ENCODE measurements around the gene ADD3. TPM values are rescaled to one million over a fixed set of nuclear protein-coding genes. Genes with fewer than 3 reads are reported as not detected.

The ADD3 gene
- total and polyA plus RNA-seq, 2 of the 13 experiments (the other 11 are each of a cell fraction or from before 2014, with no cell fraction given) = 44.7 to 57.5 TPM

- H3K36me3 ChIP-seq (replicated peaks in 1 of 2; ENCODE audit: control insufficient read depth in 1 of 2, insufficient read depth in 2 of 2, low read length in 2 of 2) = no peaks in the 10 kb centered on the region
- no peak for ATAC-seq
- no peak for DNase-seq (ENCODE audit: low spot score)
- in situ Hi-C loops (cut with HindIII; ENCODE audit: extremely low pct_ligation_motif_present, low pct_unique_long_range_greater_than_20kb) = no loop called here
- peaks cover 3 to 18% of the 10 kb centered on the region in 2 experiments; a peak in 2 of 5 replicates for H3K27me3 ChIP-seq (ENCODE audit: control insufficient read depth in 1 of 2, insufficient read depth in 2 of 2, low read length in 2 of 2)
- H3K9ac ChIP-seq (ENCODE audit: insufficient read depth, low read depth, low read length) = no peak overlapping the region
- 39% methylated on average over 10 of the region's 11 CpGs for WGBS (ENCODE audit: low lambda C conversion rate)
- H3K27ac ChIP-seq (ENCODE audit: extremely low read length, insufficient read depth, low read length) = no peak overlapping the region
- no peak overlapping the region for H2AFZ ChIP-seq (ENCODE audit: low read length)
- BruUV-seq (replicated peaks) = no TSS peak
- H3K79me2 ChIP-seq (ENCODE audit: insufficient read depth, low read length) = no peaks in the 10 kb centered on the region
- no peaks in the 10 kb centered on the region for H3K9me3 ChIP-seq (ENCODE audit: low read length)
- no peak overlapping the region for H3K4me2 ChIP-seq (ENCODE audit: low read depth, low read length)
- CTCF ChIA-PET (ENCODE audit: low intra/inter-chr PET ratio, low total read pairs) = no interaction called here
- no peaks in the 10 kb centered on the region for H4K20me1 ChIP-seq (ENCODE audit: insufficient read depth, low read length)
- POLR2A ChIA-PET = no interaction called here
- FAIRE-seq = no peak
- no peak for TF ChIP-seq GLI4 (CRISPR knock-in tag; IDR thresholded peaks at IDR 0.05; ENCODE audit: borderline replicate concordance)
- no peak for TF ChIP-seq HNF1A (IDR thresholded peaks at IDR 0.05; ENCODE audit: low read depth)
- no peak for TF ChIP-seq HNF1A (CRISPR knock-in tag; IDR thresholded peaks at IDR 0.05; ENCODE audit: borderline replicate concordance)
- no peak for TF ChIP-seq RCOR2 (CRISPR knock-in tag; IDR thresholded peaks at IDR 0.05)
- TF ChIP-seq EEA1 (CRISPR knock-in tag; IDR thresholded peaks at IDR 0.05; ENCODE audit: borderline replicate concordance) = no peak
- no peak for TF ChIP-seq MTA1 (CRISPR knock-in tag; IDR thresholded peaks at IDR 0.05; ENCODE audit: borderline replicate concordance)
- H3K4me3 ChIP-seq (replicated peaks in 1 of 3; ENCODE audit: insufficient read depth in 1 of 3, low read depth in 2 of 3, low read length in 3 of 3) = no peak overlapping the region
- intact Hi-C loops (cut with micrococcal nuclease; ENCODE audit: unreplicated experiment) = no loop called here
- H3K4me1 ChIP-seq (ENCODE audit: insufficient read depth, low read length) = no peaks in the 10 kb centered on the region
Measured at GRCh38 chr10:110158051-110159005, 150.5 kb downstream of the ADD3 start.

Measured in HepG2 (cell line).